D721Med (cell line): ENCODE results near the gene CRTAC1.

ENCODE experiments used
- DNase-seq: peaks from one replicate; pipeline ENCODE4 v3.0.0; 2011; ENCODE audit warnings: low spot score; ENCODE audit not compliant: insufficient read length
- FAIRE-seq: peaks from 2 replicates; lab custom pipeline; 2011; peaks lifted over from hg19 to GRCh38; lab: Jason Lieb, UNC
- TF ChIP-seq, protein P1 (sequence below): IDR thresholded peaks from 2 replicates; pipeline ENCODE4 v1.5.1; 2012; ENCODE audit warnings: mild to moderate bottlenecking, control low read depth; ENCODE audit not compliant: insufficient read depth; ENCODE audit errors: missing control alignments

Gene CRTAC1

DNA sequence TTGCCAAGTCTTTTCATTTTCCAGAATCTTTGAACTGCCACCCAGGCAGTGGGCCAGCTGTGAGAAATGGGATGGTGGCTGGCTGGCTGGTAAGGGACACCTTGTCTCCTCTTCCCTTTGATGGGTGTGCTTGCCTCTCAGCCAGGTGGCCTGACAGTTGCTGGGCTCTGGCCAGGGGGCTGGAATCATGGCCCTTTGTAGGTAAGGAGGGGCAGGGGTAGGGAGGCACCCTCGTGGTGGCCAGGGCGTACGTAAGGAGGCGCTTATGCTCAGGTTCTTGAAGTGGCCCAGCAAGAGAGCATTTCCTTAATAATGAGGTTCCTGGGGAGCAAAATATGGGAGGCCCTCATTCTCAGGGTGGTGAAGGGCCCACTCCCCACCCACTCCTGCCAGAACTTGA lies 213.8 kb downstream of the CRTAC1 start:
- TF ChIP-seq, protein P1, sequence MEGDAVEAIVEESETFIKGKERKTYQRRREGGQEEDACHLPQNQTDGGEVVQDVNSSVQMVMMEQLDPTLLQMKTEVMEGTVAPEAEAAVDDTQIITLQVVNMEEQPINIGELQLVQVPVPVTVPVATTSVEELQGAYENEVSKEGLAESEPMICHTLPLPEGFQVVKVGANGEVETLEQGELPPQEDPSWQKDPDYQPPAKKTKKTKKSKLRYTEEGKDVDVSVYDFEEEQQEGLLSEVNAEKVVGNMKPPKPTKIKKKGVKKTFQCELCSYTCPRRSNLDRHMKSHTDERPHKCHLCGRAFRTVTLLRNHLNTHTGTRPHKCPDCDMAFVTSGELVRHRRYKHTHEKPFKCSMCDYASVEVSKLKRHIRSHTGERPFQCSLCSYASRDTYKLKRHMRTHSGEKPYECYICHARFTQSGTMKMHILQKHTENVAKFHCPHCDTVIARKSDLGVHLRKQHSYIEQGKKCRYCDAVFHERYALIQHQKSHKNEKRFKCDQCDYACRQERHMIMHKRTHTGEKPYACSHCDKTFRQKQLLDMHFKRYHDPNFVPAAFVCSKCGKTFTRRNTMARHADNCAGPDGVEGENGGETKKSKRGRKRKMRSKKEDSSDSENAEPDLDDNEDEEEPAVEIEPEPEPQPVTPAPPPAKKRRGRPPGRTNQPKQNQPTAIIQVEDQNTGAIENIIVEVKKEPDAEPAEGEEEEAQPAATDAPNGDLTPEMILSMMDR, result no peak
- FAIRE-seq (no peak), DNase-seq (no peak)
